GM12873 (cell line): ENCODE data around the gene ZER1.

Experiments used
- CTCF ChIP-seq: IDR thresholded peaks from 2 replicates; pipeline ENCODE4 v1.5.1; 2012; ENCODE audit warnings: low read depth, mild to moderate bottlenecking, moderate library complexity, low read length, control low read depth; ENCODE audit not compliant: insufficient read depth; ENCODE audit errors: missing control alignments

The ZER1 gene

DNA sequence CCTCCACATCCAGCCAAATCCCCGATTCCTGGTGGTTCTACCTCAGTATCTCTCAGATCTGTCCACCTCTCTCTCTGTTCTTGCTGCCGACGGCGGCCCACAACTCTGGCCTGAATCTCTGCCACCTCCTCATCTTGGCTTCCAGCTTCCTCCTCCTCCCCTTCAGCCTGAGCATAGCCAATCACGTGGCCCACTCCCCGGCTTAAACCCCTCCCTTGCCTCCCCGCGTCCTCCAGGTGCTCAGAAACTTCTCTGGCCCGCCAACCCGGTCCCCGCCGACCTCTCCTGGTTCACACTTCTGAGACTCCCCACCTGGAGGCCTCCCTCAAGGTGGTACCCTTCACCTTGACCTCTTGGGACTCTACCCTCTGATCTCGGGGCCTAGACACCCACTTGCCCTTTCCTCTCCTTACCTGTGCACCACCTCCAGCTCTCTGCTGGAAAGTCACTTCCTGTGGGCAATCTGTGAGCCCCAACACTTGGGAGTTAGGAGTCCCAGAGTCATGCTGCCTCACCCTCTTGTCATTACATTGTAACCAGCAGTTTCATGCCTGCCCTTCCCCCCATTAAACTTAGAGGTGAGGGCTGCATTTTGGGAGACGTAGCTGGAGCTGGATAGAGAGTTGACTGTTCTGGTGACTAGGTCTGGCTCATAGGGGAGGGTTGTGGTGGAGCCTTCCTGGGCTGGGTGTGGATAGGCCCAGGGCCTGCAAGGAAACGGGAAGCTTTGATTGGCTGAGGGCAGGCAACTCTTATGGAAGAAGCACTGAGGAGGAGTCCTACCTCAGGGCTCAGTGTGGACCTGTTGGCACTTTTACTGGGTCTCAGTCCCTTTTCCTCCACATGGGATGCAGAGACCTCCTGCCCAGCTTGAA lies 87.2 kb downstream of the ZER1 start:
- no peak for TF ChIP-seq CTCF

DNA sequence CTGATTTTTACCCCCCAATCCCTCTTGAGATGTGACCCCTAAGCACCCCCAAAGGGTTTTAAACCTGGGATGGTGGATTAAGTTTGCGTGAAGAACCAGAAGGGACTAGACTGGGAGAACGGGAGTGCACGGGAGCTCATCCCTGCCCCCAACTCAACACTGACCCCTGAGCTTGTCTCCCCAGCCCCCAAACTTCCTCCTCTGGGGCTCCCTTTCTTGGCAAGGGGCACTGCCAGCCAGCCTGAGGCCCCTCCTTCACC lies 87.7 kb downstream of the ZER1 start:
- TF ChIP-seq CTCF: no peak

- no peak for TF ChIP-seq CTCF
These were observed 88.2 kb downstream of the ZER1 start for GRCh38 chr9:128683340-128684064.
